ENCODE results near the gene PAXX.

The PAXX gene

DNA sequence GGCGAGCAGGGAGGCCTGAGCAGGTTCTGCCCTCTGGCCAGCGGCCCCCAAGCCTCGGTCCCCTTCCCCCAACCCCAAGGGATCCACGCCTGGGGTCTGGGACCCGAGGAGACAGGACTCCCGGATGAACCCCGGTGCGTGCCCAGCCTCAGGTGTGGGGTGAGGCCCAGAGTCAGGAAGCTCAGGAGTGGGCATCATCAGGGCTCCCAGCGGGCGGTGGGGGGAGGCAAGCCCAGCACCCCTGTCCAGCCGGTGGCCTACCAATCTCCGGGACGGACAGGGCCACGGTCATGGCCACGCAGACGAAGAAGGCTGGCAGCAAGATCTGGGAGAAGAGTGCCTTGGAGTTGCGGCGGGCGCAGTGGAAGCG is 21.3 kb downstream of the PAXX start:
- intact Hi-C loops (cut with DNase I) = no loop called here
- no peak for DNase-seq

- intact Hi-C loops (cut with DNase I) = no loop called here
- no peak for DNase-seq
Measured at GRCh38 chr9:137014166-137014565, 21.9 kb downstream of the PAXX start.

DNA sequence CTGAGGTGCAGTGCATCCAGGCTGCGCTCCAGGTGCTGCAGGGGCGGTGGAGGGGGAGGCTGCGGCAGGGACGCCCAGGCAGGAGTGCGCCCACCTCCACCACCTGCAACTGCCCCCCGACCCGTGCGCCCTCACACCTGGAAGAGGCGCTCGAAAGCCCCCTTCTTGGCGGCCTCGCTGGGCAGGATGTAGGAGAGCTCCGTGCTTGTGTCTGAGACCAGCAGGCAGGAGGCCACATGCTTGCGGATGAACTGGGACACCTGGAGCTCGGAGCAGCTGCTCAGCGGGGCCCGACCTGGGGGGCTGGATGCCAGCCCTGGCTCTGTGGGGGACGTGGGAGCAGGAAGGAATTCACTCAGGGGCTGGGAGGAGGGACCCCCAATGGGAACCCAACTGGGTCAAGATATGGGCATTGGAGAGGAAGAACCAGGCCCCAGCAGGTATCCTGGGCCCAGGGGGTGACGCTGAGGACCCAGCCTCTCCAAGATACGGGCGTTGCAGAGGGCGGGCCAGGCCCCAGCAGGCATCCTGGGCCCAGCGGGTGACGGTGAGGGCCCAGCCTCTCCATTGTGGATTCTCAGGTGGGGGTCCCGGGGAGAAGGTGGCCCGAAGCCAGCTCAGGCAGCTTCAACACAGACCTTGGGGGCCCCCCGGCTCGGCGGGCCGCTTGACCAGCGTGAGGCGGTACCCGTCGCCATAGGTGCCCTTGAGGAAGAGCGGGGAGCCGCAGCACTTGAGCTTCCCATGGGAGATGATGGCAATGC is 22.7 kb downstream of the PAXX start:
- DNase-seq = no peak
- intact Hi-C loops (cut with DNase I) = no loop called here

- DNase-seq = no peak
- intact Hi-C loops (cut with DNase I) = no loop called here
Measured at GRCh38 chr9:137015540-137015930, 23.3 kb downstream of the PAXX start.

GRCh38 chr9:137015976-137016375 is 23.8 kb downstream of the PAXX start:
- intact Hi-C loops (cut with DNase I) = no loop called here
- no peak for DNase-seq

DNA sequence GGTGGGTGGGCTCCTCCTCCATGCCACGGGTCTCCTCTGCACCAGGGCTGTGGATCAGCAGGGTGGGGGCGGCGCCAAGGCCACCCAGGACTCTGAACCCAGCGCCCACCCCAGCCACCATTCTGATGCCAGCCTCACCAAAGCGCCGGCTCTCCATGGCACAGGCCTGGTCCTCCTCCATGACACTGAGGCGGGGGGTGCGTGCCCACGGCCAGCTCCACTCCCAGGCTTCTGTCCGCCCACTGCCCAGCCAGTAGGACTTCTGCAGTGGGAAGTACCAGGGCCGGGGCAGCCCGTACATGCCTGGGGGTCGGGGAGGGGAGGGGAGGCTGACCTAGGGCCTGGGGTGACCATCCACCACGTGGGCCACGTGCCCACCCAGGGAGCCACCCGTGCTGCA is 24.2 kb downstream of the PAXX start:
- DNase-seq = no peak
- intact Hi-C loops (cut with DNase I) = no loop called here

DNA sequence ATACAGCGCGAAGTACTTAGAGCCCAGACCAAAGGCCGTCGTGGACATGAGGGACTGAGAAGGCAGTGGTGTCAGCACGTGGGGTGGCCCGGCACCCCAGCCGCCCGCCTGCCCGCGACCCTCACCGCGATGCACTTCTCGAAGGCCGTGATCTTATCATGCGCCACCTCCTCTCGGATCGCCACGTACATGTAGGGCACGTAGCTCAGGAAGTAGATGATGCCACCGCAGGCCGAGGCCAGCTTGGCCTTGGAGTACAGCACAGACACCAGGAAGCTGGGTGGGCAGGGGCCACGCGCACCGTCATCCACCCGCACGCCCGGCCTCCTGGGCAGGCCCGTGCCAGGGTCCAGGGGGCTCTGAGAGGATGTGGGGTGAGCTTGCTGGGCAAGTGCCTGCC is 24.8 kb downstream of the PAXX start:
- DNase-seq = no peak
- intact Hi-C loops (cut with DNase I) = no loop called here

- intact Hi-C loops (cut with DNase I) = no loop called here
- no peak for DNase-seq
Measured at GRCh38 chr9:137017791-137018497, 25.7 kb downstream of the PAXX start.

GRCh38 chr9:137018761-137019559 is 26.7 kb downstream of the PAXX start:
- DNase-seq = no peak
- intact Hi-C loops (cut with DNase I) = no loop called here

- intact Hi-C loops (cut with DNase I) = no loop called here
- DNase-seq = no peak
Measured at GRCh38 chr9:137019891-137020683, 27.9 kb downstream of the PAXX start.

DNA sequence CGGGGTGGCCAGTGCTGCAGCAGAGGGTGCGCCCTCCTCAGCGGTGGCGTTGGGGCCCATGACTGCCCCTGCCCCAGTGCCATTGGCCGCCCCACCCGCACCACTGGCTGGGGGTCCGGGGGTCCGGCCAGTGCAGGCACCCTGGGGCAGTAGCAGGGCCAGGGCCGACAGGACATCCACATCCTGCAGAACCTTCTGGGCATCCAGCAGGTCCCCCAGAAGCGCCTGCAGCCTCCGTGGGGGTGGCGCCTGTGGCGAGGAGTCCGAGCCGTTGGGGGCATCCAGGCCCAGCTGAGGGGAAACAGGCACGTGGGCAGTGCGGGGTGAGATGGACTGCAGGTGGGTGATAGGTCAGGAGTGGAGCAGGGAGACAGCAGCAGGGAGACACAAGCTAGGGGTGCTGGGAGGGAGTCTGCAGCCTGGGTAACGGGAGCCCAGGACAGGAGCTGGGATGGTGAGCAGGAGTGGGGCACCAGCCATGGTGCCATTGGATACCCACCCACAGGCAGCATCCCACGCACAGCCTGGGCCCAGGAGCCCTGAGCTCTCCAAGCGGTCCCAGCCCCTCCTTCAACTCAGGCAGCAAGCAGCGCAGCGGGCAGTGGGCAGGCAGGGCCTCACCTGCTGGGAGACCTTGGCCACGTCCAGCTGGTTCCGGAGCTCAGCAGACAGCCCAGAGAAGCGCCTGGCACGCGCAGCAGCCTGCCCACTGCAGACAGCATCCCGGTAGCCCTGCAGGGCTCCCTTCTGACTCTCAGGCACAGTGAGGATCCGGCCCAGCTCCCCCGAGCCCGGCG is 28.7 kb downstream of the PAXX start:
- peak in 1 of 10 donors; percentile 55 for DNase-seq
- intact Hi-C loops (cut with DNase I) = no loop called here

GRCh38 chr9:137021568-137021978 is 29.4 kb downstream of the PAXX start:
- DNase-seq = no peak
- intact Hi-C loops (cut with DNase I) = no loop called here

GRCh38 chr9:137021979-137022661 is 29.9 kb downstream of the PAXX start:
- intact Hi-C loops (cut with DNase I) = no loop called here
- peak; percentile 76 to 99 (median 88) for DNase-seq

DNA sequence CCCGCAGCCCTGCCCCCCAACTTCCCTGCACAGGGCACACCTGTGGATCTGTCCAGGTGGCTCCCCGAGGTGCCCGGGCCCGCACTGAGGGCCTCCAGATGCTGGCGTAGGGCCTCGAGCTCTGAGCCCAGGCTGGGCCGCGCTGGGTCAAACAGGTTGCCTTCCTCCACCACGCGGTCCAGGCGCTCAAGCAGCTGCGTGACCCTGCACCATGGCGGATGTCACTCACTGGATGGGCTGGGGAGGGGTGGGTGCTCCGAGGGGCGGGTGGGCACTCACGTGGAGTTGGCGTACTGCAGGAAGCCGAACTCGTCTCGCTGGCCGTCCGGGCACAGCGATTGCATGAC is 30.4 kb downstream of the PAXX start:
- intact Hi-C loops (cut with DNase I) = no loop called here
- no peak for DNase-seq

DNA sequence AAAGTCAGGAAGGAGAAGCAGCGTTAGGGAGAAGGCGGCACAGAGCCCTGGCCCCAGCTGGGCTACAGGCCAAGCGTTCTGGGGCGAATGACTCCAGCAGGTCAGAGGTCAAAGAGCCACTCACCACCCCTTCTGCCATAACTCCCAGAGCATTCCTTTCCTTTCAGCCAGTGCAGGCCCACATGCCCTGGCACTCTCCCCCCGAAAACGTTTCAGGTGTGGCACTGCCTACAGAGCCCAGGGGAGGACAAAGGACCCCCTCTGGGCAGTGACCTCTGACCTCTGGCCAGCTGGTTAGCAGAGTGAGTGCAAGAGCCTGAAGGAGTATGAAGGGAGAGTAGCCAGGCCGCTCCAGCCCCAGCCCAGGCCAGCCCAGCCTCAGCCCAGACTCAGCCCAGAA is 30.9 kb downstream of the PAXX start:
- DNase-seq = no peak
- intact Hi-C loops (cut with DNase I) = no loop called here

- intact Hi-C loops (cut with DNase I) = no loop called here
- peak in 6 of 10 donors; percentile 54 to 95 (median 69) for DNase-seq
Measured at GRCh38 chr9:137023583-137023991, 31.4 kb downstream of the PAXX start.

DNA sequence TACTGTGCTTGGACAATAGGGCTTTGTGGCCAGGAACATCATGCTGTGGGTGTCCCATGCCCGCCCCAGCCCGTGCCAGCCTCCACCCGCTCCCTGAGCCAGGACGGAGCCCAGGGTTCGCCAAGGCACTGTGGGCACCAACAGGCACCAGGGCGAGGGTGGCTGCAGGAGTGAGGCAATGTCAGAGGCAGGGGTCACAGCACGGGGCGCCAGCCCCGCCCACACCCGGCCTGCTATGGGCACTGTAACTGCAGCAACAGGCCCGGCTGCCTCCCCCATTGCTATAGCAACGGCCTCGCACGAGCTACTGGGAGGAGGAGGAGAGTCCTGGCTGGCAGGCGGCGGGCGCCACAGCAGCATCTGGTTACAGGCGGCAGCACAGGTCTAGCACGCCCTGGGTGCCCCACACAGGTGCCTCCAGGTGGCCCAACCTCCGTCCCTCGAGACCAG is 33.3 kb downstream of the PAXX start:
- DNase-seq = peak; percentile 93 to 100 (median 97)
- intact Hi-C loops (cut with DNase I) = loop anchor here (5.0 kb wide), 1 partner anchor 238 kb away; no protein-coding TSS in a partner anchor

DNA sequence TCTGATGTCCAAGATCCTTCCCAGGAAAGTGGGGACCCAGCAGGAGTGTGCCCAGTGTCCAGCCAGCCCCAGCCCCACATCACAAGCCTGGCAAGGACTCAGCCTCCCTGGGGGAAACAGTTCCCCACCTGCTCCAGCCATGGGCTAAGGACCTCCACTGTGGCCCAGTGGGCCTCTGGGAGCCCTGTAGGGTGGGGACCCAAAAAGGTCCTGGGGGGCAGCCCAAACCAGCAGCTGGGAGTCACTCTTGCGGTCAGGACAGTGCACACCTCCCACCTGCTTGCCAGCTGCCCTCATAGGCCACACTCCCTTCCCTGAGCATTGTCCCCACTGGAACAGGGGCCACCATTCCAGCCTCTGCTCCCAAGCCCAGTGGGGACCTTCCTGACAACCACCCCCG is 34.2 kb downstream of the PAXX start:
- DNase-seq = no peak
- intact Hi-C loops (cut with DNase I) = loop anchor here (5.0 kb wide), 1 partner anchor 239 kb away; no protein-coding TSS in a partner anchor

GRCh38 chr9:137026828-137027227 is 34.6 kb downstream of the PAXX start:
- no peak for DNase-seq
- intact Hi-C loops (cut with DNase I) = loop anchor here (5.0 kb wide), 1 partner anchor 240 kb away; no protein-coding TSS in a partner anchor

All from posterior cingulate gyrus (tissue), 11 donors.